Hepatocyte (in vitro differentiated cells): ENCODE measurements around the gene IGSF23. TPM values are rescaled to one million over a fixed set of nuclear protein-coding genes. Genes with fewer than 3 reads are reported as not detected.

Experiments
- DNase-seq: peaks from one replicate; pipeline ENCODE4 v3.0.0-alpha.2; 2016; ENCODE audit warnings: low spot score
- H2AFZ ChIP-seq: fragments of 200-600 bp; sonication (generic); 2 replicates; pipeline ENCODE4 v1.6.0; 2016; ENCODE audit warnings: antibody characterized with exemption, mild to moderate bottlenecking
- H3K27ac ChIP-seq: fragments of 200-600 bp; sonication (generic); 2 replicates; pipeline ENCODE4 v1.5.1; 2016; ENCODE audit warnings: mild to moderate bottlenecking
- H3K27me3 ChIP-seq: fragments of 200-600 bp; sonication (generic); 2 replicates; pipeline ENCODE4 v1.6.1; 2016
- H3K36me3 ChIP-seq: fragments of 200-600 bp; sonication (generic); replicated peaks from 2 replicates; pipeline ENCODE4 v1.5.1; 2016; ENCODE audit warnings: low read depth; ENCODE audit not compliant: insufficient read depth
- H3K4me1 ChIP-seq: fragments of 200-600 bp; sonication (generic); 2 replicates; pipeline ENCODE4 v1.5.1; 2016; ENCODE audit warnings: mild to moderate bottlenecking, moderate library complexity; ENCODE audit not compliant: insufficient read depth
- H3K4me2 ChIP-seq: fragments of 200-600 bp; sonication (generic); 2 replicates; pipeline ENCODE4 v1.6.0; 2016
- H3K4me3 ChIP-seq: fragments of 200-600 bp; sonication (generic); 2 replicates; pipeline ENCODE4 v1.5.1; 2016; ENCODE audit warnings: mild to moderate bottlenecking
- H3K79me2 ChIP-seq: fragments of 200-600 bp; sonication (generic); 2 replicates; pipeline ENCODE4 v1.6.0; 2017; ENCODE audit warnings: mild to moderate bottlenecking
- H3K9me2 ChIP-seq: fragments of 200-600 bp; sonication (generic); replicated peaks from 2 replicates; pipeline ENCODE4 v1.6.0; 2017; ENCODE audit warnings: mild to moderate bottlenecking; ENCODE audit not compliant: insufficient read depth
- H3K9me3 ChIP-seq: fragments of 200-600 bp; sonication (generic); 2 replicates; pipeline ENCODE4 v1.5.1; 2016; ENCODE audit warnings: low read depth, mild to moderate bottlenecking
- H4K20me1 ChIP-seq: fragments of 200-600 bp; sonication (generic); 2 replicates; pipeline ENCODE4 v1.6.0; 2016; ENCODE audit warnings: mild to moderate bottlenecking; ENCODE audit not compliant: insufficient read depth, poor library complexity, severe bottlenecking
- CTCF ChIP-seq: fragments of 200-600 bp; sonication (generic); IDR thresholded peaks from 2 replicates; pipeline ENCODE4 v1.5.1; 2016; ENCODE audit warnings: antibody characterized with exemption, mild to moderate bottlenecking; ENCODE audit not compliant: poor library complexity
- EZH2 ChIP-seq: fragments of 200-600 bp; sonication (generic); IDR thresholded peaks from 2 replicates; pipeline ENCODE4 v1.6.1; 2016; ENCODE audit warnings: antibody characterized with exemption, mild to moderate bottlenecking, borderline replicate concordance
- EZH2phosphoT487 ChIP-seq: fragments of 200-600 bp; sonication (generic); IDR thresholded peaks from one replicate; pipeline ENCODE4 v1.6.1; 2018; ENCODE audit warnings: antibody characterized with exemption, mild to moderate bottlenecking, low read depth, moderate library complexity; ENCODE audit not compliant: unreplicated experiment, severe bottlenecking
- WGBS: methylation state at CpG from one replicate; pipeline ENCODE4 v1.1.6; 2016; ENCODE audit warnings: low lambda C conversion rate; ENCODE audit errors: missing lambda C conversion rate; 5-methylcytosine and 5-hydroxymethylcytosine counted together
- polyA plus RNA-seq: library from polyadenylated mRNA; unstranded; fragments of >200 nt; fragmentation: Nextera tagmentation; extraction: Ambion mirVana; gene quantifications from 2 replicates; pipeline ENCODE4 v1.2.1, GENCODE V29; 2016
- total RNA-seq: library from RNA; depleted of rRNA; stranded (reverse); fragments of >200 nt; gene quantifications from 2 replicates; pipeline ENCODE4 v1.2.3, GENCODE V29; 2014

IGSF23 gene
- total and polyA plus RNA-seq, 2 experiments from 2014 or later = 2.1 to 3.8 TPM

DNA sequence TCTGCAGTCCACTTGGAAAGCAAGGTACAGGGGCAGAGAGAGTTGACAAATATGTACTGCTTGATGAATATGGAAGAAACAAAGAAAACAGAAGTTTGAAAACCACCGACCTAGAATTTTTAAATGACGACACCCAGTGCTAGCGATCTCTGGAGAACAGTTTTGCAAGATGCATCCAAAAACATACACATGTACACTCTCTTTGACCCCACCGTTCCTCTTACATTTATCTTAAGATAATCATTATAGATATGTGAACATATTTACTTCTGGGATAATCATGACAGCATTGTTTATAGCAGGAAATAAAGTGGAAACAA lies 40.8 kb upstream of the IGSF23 start:
- WGBS = 59% methylated on average over 4 of the region's 4 CpGs

GRCh38 chr19:44573183-44573582 lies 40.2 kb upstream of the IGSF23 start:
- H4K20me1 ChIP-seq = no peaks in the 10 kb centered on the region
- peak overlapping the region; percentile 5 for H3K27ac ChIP-seq
- peak overlapping the region; percentile 45 for H3K4me2 ChIP-seq
- 95% methylated on average over 4 of the region's 4 CpGs for WGBS
- TF ChIP-seq EZH2 = no peak
- TF ChIP-seq EZH2phosphoT487 = no peak
- no peak for TF ChIP-seq CTCF
- H3K27me3 ChIP-seq = no peaks in the 10 kb centered on the region
- peaks cover 6% of the 10 kb centered on the region for H3K4me1 ChIP-seq
- no peak overlapping the region for H2AFZ ChIP-seq
- no peaks in the 10 kb centered on the region for H3K36me3 ChIP-seq
- H3K4me3 ChIP-seq = no peak overlapping the region
- no peaks in the 10 kb centered on the region for H3K79me2 ChIP-seq
- H3K9me2 ChIP-seq = no peaks in the 10 kb centered on the region
- H3K9me3 ChIP-seq = no peaks in the 10 kb centered on the region
- no peak for DNase-seq

More for the DNA sequence above, 40.8 kb upstream of the IGSF23 start:
- Histone ChIP-seq H3K9me2 (no peaks in the 10 kb centered on the region), H3K4me1 (peaks cover 6% of the 10 kb centered on the region), H3K9me3 (no peaks in the 10 kb centered on the region), H3K27me3 (no peaks in the 10 kb centered on the region), H4K20me1 (no peaks in the 10 kb centered on the region), H3K36me3 (no peaks in the 10 kb centered on the region), H3K79me2 (no peaks in the 10 kb centered on the region), H3K27ac (no peak overlapping the region), H3K4me3 (no peak overlapping the region), H2AFZ (no peak overlapping the region), H3K4me2 (no peak overlapping the region)
- no peak for TF ChIP-seq EZH2phosphoT487
- TF ChIP-seq EZH2 = no peak
- no peak for TF ChIP-seq CTCF
- DNase-seq = no peak

DNA sequence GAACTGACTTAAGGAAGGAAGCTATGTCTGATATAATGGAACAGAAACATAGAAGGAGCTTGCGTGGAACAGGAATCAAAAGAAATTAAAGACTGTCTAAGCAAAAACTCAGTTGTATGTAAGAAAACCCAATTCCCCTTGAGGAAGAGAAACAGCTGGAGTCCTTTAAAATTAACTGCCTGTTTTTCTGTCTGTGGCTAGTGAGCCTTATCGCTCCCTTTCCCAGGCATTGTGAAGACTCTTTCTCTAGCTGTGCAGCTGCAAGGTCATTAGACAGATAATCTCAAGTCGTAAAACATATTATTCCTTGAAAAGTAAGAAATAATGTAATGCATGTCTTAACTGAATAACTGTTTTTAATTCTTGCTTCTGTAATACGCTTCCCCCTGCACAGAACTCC lies 39.7 kb upstream of the IGSF23 start:
- WGBS = 38% methylated on average over 4 of the region's 4 CpGs
- Histone ChIP-seq H3K9me2 (no peaks in the 10 kb centered on the region), H3K4me3 (no peak overlapping the region), H3K27me3 (no peaks in the 10 kb centered on the region), H2AFZ (no peak overlapping the region), H3K27ac (peak overlapping the region; percentile 5), H3K9me3 (no peaks in the 10 kb centered on the region), H3K79me2 (no peaks in the 10 kb centered on the region), H4K20me1 (no peaks in the 10 kb centered on the region), H3K36me3 (no peaks in the 10 kb centered on the region), H3K4me2 (peak overlapping the region; percentile 45), H3K4me1 (peaks cover 6% of the 10 kb centered on the region)
- no peak for DNase-seq
- TF ChIP-seq EZH2 = no peak
- TF ChIP-seq CTCF = no peak
- no peak for TF ChIP-seq EZH2phosphoT487
